Upper lobe of left lung (tissue), 4 donors: ENCODE measurements around the gene SPOCD1.

Source experiments
- CTCF ChIP-seq, 6 experiments: fragments of 450-650 bp in 4 of 6; fragments of 200-600 bp in 2 of 6; sonication (generic) in 2 of 6; IDR thresholded peaks; one replicate each; pipeline ENCODE4 v1.5.1; 2016 to 2019; ENCODE audit warnings: antibody characterized with exemption in 6 of 6
- POLR2A ChIP-seq, 4 donors: fragments of 450-650 bp; IDR thresholded peaks; one replicate each; pipeline ENCODE4 v1.5.1; 2016 to 2017; ENCODE audit warnings: antibody characterized with exemption in 4 of 4, mild to moderate bottlenecking in 2 of 4
- POLR2AphosphoS5 ChIP-seq, 2 donors: sonication (generic); formaldehyde crosslinking; IDR thresholded peaks; one replicate each; pipeline ENCODE4 v1.5.1; 2017; ENCODE audit warnings: antibody characterized with exemption in 2 of 2

- TF ChIP-seq POLR2AphosphoS5 (IDR thresholded peaks at IDR 0.05), result no peak
- TF ChIP-seq CTCF (IDR thresholded peaks at IDR 0.05), result no peak
- TF ChIP-seq POLR2A (IDR thresholded peaks at IDR 0.05), result no peak
These were observed 45.5 kb upstream of the SPOCD1 start for GRCh38 chr1:31861346-31861745.
